GM23338 (cell line): ENCODE results near the gene ABCA5.
A peak's percentile ranks its signal among the peaks of the same experiment; 100 is the strongest.

Experiments
- CREB1 ChIP-seq: fragments of 250-450 bp; sonication (Bioruptor Pico); IDR thresholded peaks from 2 replicates; pipeline ENCODE4 v1.5.0; 2020; ENCODE audit warnings: low read depth, mild to moderate bottlenecking, moderate library complexity
- EZH2 ChIP-seq: fragments of 200-600 bp; sonication (generic); IDR thresholded peaks from one replicate; pipeline ENCODE4 v1.8.0; 2017; ENCODE audit warnings: antibody characterized with exemption, mild to moderate bottlenecking, low read depth; ENCODE audit not compliant: unreplicated experiment
- EZH2phosphoT487 ChIP-seq: fragments of 200-600 bp; sonication (generic); IDR thresholded peaks from one replicate; pipeline ENCODE4 v1.8.1; 2018; ENCODE audit warnings: antibody characterized with exemption; ENCODE audit not compliant: unreplicated experiment
- JUNB ChIP-seq: IDR thresholded peaks from one replicate; pipeline ENCODE4 v1.6.1; 2016; ENCODE audit warnings: antibody characterized with exemption; ENCODE audit not compliant: unreplicated experiment
- NANOG ChIP-seq: IDR thresholded peaks from 2 replicates; pipeline ENCODE4 v1.6.1; 2016; ENCODE audit warnings: antibody characterized with exemption, borderline replicate concordance
- POLR2AphosphoS5 ChIP-seq: IDR thresholded peaks from 2 replicates; pipeline ENCODE4 v1.6.1; 2016; ENCODE audit warnings: antibody characterized with exemption, low read depth
- STAT1 ChIP-seq: IDR thresholded peaks from one replicate; pipeline ENCODE4 v1.6.1; 2016; ENCODE audit warnings: antibody characterized with exemption; ENCODE audit not compliant: unreplicated experiment
- ZNF331 ChIP-seq: fragments of 250-450 bp; sonication (Bioruptor Pico); IDR thresholded peaks from 2 replicates; pipeline ENCODE4 v1.5.0; 2020; ENCODE audit warnings: low read depth, mild to moderate bottlenecking, moderate library complexity
- TF ChIP-seq, protein P1 (sequence below), 2 experiments: fragments of 200-600 bp in 1 of 2; sonication (generic) in 1 of 2; conservative IDR thresholded peaks; 2 replicates each; pipeline versions ENCODE4 v1.5.1 to v1.6.1; 2016 to 2017; ENCODE audit warnings: antibody characterized with exemption in 2 of 2, low read depth in 2 of 2, mild to moderate bottlenecking in 2 of 2, moderate library complexity in 1 of 2
- TF ChIP-seq, protein P2 (sequence below): IDR thresholded peaks from one replicate; pipeline ENCODE4 v1.6.1; 2018; ENCODE audit warnings: antibody characterized with exemption; ENCODE audit not compliant: unreplicated experiment
- TF ChIP-seq, protein P3 (sequence below): IDR thresholded peaks from 2 replicates; pipeline ENCODE4 v1.6.1; 2016; ENCODE audit warnings: antibody characterized with exemption

DNA sequence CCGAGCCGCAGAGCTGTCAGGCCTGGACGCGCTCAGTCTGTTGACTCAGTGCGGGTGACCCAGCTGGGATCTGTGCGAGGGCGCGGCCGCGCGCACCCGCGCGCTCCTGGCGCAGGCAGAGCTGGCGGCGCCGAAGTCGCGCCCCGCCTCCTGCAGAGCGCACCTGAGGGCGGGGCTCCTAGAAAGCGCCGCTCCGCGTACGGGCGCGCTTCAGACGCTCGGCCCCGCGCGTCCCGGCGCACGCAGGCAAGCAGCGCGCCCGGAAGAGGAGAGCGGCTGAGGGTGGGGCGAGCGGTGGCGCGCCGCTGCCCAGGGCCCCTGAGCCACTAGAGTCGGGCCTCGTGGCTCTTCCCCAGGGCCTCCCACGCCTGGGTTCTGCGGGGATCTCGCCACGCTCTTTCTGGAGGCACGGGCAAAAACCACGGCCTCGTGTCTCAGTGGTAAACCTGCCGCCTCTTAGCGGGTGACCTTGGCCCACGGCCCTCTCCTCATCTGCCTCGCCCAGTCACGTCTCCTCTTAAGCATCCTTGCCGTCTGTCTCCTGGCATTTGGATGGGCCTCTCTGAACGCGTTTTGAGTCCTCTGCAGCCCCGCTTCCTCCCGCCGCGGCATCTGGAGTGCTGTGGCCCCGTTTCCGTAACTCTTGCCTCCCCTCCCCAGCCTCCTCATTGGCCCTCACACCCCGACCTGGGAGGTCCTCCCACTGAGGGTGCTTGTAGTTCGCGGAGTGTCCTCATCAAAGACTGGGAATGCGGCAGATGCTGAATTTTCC lies at the start of gene ABCA5:
- TF ChIP-seq, protein P1, sequence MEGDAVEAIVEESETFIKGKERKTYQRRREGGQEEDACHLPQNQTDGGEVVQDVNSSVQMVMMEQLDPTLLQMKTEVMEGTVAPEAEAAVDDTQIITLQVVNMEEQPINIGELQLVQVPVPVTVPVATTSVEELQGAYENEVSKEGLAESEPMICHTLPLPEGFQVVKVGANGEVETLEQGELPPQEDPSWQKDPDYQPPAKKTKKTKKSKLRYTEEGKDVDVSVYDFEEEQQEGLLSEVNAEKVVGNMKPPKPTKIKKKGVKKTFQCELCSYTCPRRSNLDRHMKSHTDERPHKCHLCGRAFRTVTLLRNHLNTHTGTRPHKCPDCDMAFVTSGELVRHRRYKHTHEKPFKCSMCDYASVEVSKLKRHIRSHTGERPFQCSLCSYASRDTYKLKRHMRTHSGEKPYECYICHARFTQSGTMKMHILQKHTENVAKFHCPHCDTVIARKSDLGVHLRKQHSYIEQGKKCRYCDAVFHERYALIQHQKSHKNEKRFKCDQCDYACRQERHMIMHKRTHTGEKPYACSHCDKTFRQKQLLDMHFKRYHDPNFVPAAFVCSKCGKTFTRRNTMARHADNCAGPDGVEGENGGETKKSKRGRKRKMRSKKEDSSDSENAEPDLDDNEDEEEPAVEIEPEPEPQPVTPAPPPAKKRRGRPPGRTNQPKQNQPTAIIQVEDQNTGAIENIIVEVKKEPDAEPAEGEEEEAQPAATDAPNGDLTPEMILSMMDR (conservative IDR thresholded peaks at IDR 0.05; ENCODE audit: low read depth in 2 of 2) = no peak
- TF ChIP-seq, protein P2, sequence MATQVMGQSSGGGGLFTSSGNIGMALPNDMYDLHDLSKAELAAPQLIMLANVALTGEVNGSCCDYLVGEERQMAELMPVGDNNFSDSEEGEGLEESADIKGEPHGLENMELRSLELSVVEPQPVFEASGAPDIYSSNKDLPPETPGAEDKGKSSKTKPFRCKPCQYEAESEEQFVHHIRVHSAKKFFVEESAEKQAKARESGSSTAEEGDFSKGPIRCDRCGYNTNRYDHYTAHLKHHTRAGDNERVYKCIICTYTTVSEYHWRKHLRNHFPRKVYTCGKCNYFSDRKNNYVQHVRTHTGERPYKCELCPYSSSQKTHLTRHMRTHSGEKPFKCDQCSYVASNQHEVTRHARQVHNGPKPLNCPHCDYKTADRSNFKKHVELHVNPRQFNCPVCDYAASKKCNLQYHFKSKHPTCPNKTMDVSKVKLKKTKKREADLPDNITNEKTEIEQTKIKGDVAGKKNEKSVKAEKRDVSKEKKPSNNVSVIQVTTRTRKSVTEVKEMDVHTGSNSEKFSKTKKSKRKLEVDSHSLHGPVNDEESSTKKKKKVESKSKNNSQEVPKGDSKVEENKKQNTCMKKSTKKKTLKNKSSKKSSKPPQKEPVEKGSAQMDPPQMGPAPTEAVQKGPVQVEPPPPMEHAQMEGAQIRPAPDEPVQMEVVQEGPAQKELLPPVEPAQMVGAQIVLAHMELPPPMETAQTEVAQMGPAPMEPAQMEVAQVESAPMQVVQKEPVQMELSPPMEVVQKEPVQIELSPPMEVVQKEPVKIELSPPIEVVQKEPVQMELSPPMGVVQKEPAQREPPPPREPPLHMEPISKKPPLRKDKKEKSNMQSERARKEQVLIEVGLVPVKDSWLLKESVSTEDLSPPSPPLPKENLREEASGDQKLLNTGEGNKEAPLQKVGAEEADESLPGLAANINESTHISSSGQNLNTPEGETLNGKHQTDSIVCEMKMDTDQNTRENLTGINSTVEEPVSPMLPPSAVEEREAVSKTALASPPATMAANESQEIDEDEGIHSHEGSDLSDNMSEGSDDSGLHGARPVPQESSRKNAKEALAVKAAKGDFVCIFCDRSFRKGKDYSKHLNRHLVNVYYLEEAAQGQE = no peak
- no peak for TF ChIP-seq EZH2phosphoT487
- no peak for TF ChIP-seq EZH2
- no peak for TF ChIP-seq CREB1 (CRISPR knock-in tag)
- peak; percentile 72 for TF ChIP-seq POLR2AphosphoS5
- TF ChIP-seq, protein P3, sequence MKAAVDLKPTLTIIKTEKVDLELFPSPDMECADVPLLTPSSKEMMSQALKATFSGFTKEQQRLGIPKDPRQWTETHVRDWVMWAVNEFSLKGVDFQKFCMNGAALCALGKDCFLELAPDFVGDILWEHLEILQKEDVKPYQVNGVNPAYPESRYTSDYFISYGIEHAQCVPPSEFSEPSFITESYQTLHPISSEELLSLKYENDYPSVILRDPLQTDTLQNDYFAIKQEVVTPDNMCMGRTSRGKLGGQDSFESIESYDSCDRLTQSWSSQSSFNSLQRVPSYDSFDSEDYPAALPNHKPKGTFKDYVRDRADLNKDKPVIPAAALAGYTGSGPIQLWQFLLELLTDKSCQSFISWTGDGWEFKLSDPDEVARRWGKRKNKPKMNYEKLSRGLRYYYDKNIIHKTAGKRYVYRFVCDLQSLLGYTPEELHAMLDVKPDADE = no peak
- TF ChIP-seq JUNB = no peak
- no peak for TF ChIP-seq ZNF331 (CRISPR knock-in tag)
- TF ChIP-seq STAT1 = no peak
- TF ChIP-seq NANOG = no peak
